GM19025 (cell line): Measurements from ENCODE around the gene IMPDH2.
"Not testable (repeated sequence)": the region's sequence is repeated elsewhere in the genome, so short reads cannot be mapped to it uniquely, and the experiment has no call there.

Experiments
- ATAC-seq: cut with Tn5 transposase; IDR thresholded peaks from one replicate; pipeline ENCODE4 v1.9.1; 2021; ENCODE audit warnings: mild to moderate bottlenecking, low read depth, moderate library complexity; ENCODE audit not compliant: unreplicated experiment

IMPDH2 gene

DNA sequence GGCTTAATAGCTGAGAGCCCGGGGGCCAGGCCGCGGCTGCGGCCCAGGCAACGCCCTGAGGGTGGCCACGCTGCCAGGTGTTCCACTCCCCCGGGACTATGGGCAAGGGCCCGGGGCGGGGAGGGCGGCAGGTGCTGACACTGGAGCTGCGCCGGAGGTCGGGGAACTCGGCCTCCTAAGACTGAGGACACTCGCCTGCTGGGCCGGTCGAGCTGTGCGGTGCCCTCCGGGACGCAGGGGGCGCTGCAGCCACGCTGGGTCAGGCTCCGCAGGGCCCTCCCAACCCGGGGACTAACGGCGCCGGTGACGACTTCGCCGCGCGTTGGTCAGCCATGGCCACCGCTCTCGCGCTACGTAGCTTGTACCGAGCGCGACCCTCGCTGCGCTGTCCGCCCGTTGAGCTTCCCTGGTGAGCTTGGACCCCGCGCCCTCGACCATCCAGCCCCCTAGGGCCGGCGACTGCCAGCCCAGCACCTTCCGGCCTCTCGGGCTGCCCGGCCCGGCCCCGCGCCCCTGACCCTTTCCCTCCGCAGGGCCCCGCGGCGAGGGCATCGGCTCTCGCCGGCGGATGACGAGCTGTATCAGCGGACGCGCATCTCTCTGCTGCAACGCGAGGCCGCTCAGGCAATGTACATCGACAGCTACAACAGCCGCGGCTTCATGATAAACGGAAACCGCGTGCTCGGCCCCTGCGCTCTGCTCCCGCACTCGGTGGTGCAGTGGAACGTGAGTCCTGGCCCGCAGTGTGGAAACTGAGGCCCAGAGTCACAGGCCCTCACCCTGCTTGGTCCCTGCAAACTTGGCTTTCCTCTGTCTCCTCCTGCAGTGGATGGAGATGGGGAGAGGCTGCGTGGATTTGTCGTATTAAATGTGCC lies 7.1 kb downstream of the IMPDH2 start, which contains the start of gene NDUFAF3:
Gene NDUFAF3 (plus strand): TSS at position 309 of the 875 bp plus-strand sequence. CDS start 24 bp downstream, at position 333.
- ATAC-seq, result peak; percentile 54

GRCh38 chr3:49021213-49021812 lies 7.9 kb downstream of the IMPDH2 start:
- peak; percentile 47 for ATAC-seq

DNA sequence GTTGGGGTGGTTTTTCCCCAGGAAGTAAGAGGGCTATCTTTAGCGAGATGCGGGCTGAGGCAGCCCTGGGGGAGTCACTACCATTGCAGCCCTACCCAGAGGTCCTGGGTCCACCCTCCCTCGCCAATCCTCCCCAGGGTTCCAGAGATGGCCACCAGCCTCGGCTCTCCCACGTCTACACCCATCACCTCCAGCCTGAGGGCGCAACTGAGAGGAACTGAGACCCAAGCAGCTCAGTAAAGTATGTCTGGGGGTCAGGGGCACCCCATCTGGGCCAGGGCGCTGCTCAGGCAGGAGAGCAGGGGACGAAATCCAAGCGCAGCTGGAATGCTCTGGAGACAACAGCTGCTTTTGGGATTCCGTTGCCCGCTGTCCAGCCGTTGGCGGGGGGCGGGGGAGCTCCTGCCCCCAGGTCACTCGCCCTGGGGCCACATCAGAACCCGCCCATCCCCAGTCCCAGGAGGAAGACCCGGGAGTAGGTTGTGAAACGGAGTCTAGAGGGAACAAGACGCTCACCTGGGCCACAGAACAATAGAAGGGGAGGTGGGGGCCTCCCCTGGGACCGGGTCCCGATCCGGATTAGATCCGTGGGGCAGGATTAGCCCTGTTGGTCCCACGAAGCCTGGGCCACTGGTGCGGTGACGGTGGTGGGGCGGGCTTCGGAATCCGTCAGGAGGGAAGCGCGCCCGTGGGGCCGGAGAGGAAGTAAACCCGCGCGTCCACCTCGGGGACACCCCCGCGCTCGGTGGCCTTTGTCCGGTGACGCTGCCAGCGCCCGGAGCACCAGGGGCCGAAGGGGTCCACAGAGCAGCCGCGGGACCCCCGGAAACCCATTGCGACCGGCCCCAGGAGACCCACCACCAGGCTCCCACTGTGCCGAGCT lies 8.6 kb downstream of the IMPDH2 start:
- peak; percentile 1 for ATAC-seq

GRCh38 chr3:49019941-49020329 lies 9.3 kb downstream of the IMPDH2 start:
- no peak for ATAC-seq

DNA sequence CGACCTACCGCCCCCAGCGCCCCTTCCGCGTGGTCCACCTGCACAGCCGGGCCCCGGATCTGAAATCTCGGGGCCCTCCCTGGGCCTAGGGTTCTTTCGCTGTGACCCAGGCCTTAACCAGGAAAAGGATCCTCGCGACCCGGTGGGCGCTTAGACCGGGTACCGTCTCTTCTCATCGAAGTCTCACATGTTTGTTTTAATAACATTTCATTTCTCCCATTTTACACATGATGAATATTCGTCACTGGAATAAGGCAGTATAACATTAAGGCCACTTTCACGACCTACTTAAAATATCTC lies 10.5 kb downstream of the IMPDH2 start:
- no peak for ATAC-seq

DNA sequence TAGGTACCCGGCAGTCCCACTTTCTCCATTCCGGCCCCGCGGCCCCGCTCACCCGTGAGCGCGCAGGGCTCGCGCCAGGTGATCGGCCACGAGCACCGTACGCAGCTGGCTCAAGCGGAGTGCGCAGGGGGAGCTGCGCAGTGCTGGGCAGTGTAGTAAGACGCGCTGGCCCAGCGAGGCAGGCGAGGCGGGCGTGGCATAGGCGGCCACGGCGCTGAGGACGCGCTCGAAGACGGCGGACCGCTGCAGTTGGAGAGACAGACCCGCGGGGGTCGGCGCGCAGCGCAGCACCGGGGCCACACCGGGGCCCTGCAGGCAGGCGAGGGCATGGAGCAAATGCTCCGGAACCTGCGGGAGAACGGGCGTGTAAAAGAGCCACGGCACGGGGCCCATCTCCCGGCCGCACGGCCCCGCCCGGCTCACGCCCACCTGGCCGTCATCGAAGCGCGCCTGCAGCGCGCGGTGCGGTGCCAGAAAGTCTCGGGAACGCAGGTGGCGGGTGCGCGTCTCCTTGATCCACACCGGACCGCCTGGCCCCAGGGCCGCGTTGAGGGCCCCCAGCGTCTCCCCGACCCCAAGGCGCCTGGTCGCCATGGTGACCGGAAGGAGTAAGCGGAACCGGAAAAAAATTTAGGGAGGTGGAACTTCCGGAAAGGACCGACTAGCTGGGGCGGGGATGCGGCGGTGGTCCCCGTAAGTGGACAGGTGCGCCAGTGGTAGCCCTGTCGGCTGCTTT lies 11.1 kb downstream of the IMPDH2 start, which contains the start of gene DALRD3:
Gene DALRD3 (minus strand): TSS at position 610 of the 736 bp plus-strand sequence. CDS start 16 bp downstream, at position 594.
- ATAC-seq, result no peak

DNA sequence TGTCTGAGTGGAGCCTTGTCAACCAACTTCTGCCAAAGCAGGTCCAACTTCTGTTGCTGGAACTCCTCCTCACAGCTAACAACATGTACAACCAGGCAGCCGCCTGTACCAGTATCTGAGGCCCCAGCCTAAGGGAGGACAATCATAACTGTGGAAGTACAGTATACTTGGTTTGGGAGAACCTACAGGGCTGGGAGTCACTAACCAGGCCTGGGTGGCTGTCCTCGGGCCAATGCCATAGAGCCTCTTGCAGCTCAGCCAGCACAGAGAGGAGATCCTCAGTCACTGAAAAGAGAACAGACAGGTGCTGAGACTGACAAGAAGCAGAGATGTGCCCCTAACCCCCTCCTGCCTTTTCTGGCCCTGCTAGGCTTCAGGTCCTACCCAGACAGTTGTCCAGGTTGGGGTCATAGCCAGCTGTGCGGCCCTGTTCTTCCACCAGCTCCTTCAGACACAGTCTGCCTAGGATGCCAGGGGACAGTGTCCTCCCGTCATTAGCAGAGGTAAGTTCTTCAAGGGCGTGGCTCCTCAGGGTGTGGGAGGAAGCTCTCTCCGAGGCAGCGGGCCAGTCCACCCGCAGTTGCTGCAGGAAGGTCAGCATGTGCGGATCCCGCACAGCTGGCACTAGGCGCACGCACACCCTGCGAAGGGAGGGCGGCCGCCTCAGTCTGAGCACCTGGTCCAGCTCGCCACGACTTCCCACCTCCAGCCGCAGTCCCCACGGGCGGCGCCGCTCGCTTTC lies 11.8 kb downstream of the IMPDH2 start:
- ATAC-seq, result no peak

DNA sequence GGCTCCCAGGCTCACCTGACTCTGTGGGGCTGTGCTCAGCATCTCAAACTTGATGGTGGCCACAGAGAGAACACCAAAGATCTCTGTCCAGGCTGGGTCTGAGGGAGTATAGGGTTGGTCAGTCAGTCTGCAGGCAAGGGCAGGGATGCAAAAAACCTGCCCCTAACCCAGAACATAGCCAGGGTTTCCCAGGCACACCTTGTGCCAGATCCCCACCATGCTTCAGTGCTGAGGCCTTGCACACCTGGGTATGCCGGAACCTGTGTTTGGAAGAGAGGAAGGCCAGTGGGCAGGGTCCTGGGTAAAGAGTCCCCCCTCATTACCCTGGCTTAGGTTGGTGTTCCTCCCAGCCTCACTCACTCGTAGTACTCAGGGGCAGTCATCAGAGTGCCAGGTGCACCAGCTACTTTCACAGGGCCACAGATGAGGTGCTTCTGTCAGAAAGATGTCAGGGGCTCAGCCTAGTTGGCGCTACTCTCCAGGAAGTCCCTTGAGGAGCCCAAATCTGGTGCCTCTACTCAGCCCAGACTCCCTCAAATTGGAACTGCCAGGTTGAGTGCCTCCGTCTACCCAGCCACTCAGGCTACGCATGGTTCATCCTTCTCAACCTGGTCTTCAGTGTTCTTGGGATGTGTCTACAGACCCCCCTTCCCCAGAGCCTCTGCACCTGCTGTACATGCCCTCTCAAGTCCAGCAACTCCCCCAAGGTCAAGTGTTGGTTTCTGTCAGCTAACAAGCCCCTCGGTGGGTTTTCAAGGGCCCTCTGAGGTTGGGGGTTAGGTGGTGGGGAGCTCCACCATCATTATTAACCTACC lies 12.6 kb downstream of the IMPDH2 start:
- no peak for ATAC-seq

DNA sequence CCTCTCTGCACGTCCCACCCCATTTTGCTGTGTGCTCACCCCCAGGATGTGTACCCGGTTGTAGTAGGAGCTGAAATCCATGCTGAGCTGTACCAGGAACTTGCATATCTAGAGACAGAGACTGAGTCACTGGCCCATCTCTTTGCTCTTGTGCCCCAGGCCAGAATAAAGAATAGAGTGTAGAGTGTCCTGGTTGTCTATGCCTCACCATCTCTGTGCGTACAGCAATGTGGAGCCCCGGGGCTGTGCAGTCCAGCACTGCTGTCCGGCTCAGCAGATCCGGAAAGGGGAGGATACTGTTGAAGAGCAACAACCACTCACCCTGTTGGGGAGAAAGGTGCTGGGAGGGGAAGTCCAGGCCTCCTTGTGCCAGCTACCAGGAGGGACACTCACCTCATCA lies 13.4 kb downstream of the IMPDH2 start:
- no peak for ATAC-seq

GRCh38 chr3:49015072-49015471 lies 14.1 kb downstream of the IMPDH2 start:
- no peak for ATAC-seq

DNA sequence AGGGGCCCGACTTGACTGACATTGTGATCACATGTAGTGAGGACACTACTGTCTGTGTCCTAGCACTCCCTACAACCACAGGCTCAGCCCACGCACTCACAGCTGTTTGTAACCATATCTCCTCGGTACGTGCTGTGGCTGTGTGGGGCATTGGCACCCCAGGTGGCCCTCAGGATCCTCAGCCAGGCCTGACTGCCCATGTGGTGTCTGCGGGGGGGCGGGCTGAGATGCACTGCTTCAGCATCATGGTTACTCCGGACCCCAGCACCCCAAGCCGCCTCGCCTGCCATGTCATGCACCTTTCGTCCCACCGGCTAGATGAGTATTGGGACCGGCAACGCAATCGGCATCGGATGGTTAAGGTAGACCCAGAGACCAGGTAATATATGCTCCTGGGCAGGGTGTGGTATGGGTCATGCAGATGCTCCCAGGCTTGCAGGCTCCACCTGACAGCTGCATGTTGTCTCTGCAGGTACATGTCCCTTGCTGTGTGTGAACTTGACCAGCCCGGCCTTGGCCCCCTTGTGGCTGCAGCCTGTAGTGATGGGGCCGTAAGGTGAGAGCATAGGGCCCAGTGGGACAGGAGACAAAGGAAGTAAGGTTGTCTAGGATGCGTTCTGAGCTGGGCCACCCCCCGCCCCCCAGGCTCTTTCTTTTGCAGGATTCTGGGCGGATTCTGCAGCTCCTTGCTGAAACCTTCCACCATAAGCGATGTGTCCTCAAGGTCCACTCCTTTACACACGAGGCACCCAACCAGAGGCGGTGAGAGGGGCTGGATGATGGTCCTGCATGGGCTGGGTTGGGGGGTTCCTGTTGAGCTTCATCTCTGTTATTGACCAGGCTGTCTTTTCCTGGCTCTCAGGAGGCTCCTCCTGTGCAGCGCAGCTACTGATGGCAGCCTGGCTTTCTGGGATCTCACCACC lies 15.2 kb downstream of the IMPDH2 start:
- ATAC-seq, result no peak

GRCh38 chr3:49013113-49013737 lies 16.0 kb downstream of the IMPDH2 start:
- ATAC-seq, result no peak

DNA sequence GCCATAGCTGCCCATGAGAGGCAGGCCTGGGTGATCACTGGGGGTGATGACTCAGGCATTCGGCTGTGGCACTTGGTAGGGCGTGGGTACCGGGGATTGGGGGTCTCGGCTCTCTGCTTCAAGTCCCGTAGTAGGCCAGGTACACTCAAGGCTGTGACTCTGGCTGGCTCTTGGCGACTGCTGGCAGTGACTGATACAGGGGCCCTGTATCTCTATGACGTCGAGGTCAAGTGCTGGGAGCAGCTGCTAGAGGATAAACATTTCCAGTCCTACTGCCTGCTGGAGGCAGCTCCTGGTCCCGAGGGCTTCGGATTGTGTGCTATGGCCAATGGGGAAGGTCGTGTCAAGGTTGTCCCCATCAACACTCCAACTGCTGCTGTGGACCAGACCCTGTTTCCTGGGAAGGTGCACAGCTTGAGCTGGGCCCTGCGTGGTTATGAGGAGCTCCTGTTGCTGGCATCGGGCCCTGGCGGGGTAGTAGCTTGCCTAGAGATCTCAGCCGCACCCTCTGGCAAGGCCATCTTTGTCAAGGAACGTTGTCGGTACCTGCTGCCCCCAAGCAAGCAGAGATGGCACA lies 16.7 kb downstream of the IMPDH2 start:
- ATAC-seq, result no peak

DNA sequence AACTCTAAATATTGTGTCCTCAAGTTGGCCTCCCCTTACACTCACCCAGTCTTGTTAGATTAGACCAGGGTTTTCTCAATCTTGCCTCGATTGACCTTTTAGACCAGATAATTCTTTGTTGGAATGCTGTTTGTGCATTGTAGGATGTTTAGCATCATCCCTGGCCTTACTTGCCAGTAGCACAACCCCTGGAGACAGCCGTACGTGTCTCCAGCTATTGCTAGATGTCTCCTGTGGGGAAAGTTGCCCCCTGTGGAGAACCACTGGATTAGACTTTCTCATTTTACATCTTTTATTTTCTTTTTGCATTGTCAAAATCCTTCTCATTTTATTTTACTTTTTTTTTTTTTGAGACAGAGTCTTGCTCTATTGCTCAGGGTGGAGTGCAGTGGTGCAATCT lies 19.8 kb downstream of the IMPDH2 start:
- ATAC-seq, result no peak

GRCh38 chr3:49008627-49009026 lies 20.6 kb downstream of the IMPDH2 start:
- ATAC-seq, result not testable (repeated sequence)

- peak; percentile 35 for ATAC-seq
Measured at GRCh38 chr3:49007771-49008528, 21.2 kb downstream of the IMPDH2 start.
